Lower lobe of right lung (tissue), 2 donors: ENCODE data around the gene TGFBI. TPM values are rescaled to one million over a fixed set of nuclear protein-coding genes. Genes with fewer than 3 reads are reported as not detected.
A peak's percentile ranks its signal among the peaks of the same experiment; 100 is the strongest.

Source experiments
- ATAC-seq, 2 donors: fragments of 200-7000 bp; cut with Tn5 transposase; one replicate each; pipeline ENCODE4 v1.9.1; 2020 to 2022; ENCODE audit warnings: mild to moderate bottlenecking in 2 of 2, moderate library complexity in 2 of 2
- DNase-seq: peaks from one replicate; pipeline ENCODE4 v3.0.0-alpha.2; 2020
- H3K27ac ChIP-seq: fragments of 200-600 bp; one replicate; pipeline ENCODE4 v1.8.0; 2022
- H3K27me3 ChIP-seq: fragments of 200-600 bp; one replicate; pipeline ENCODE4 v1.8.0; 2022; ENCODE audit warnings: low read depth
- H3K36me3 ChIP-seq: fragments of 200-600 bp; one replicate; pipeline ENCODE4 v1.8.0; 2022; ENCODE audit warnings: mild to moderate bottlenecking
- H3K4me1 ChIP-seq: fragments of 200-600 bp; one replicate; pipeline ENCODE4 v1.8.0; 2022
- H3K4me3 ChIP-seq: fragments of 200-600 bp; one replicate; pipeline ENCODE4 v1.8.0; 2022; ENCODE audit warnings: mild to moderate bottlenecking
- H3K9me3 ChIP-seq: fragments of 200-600 bp; one replicate; pipeline ENCODE4 v1.8.0; 2022
- CTCF ChIP-seq: fragments of 200-600 bp; IDR thresholded peaks from one replicate; pipeline ENCODE4 v1.8.0; 2022; ENCODE audit warnings: antibody characterized with exemption, mild to moderate bottlenecking
- intact Hi-C: fragments of 100-400 bp; cut with DNase I; formaldehyde crosslinking; loops from one replicate; pipeline ENCODE4 v1.11.0; 2022
- total RNA-seq: library from RNA; stranded (reverse); fragmentation: NEBNext Ultra II Directional; extraction: Animal tissue kit (Norgen Biotek cat#: 25700); gene quantifications from one replicate; pipeline ENCODE4 v1.2.1, GENCODE V29; 2021
- donor health status: DM: no; HTN: yes; CAD: no; lungs with severe emphysema.

Gene TGFBI
- total RNA-seq, 1 donor from 2014 or later, result 140 TPM

DNA sequence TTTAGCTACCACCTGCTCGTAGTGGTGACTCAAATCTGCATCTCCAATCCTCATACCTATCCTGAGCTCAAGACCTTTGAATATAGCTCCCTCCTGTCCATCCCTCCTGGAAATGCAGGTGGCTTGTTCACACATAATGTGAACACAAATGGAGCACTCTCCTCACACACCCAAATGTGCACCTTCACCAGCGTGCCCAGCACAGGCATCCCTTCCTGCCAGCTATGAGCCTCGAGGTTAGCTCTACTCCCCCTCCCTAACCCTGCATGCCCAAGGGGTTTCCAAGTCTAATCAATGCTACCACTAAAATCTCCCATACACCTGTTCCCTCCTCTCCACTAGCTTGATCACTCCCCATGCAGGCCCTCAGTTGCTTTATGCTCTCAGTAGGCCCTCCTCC, 2.2 kb upstream of the TGFBI start:
- H3K36me3 ChIP-seq, result no peaks in the 10 kb centered on the region
- DNase-seq, result no peak
- peaks cover 40% of the 10 kb centered on the region for H3K4me1 ChIP-seq
- H3K4me3 ChIP-seq, result no peak overlapping the region
- intact Hi-C loops, result no loop called here
- no peak overlapping the region for H3K27ac ChIP-seq
- no peak for TF ChIP-seq CTCF
- H3K27me3 ChIP-seq, result peaks cover 12% of the 10 kb centered on the region
- ATAC-seq, result no peak
- H3K9me3 ChIP-seq, result no peaks in the 10 kb centered on the region

DNA sequence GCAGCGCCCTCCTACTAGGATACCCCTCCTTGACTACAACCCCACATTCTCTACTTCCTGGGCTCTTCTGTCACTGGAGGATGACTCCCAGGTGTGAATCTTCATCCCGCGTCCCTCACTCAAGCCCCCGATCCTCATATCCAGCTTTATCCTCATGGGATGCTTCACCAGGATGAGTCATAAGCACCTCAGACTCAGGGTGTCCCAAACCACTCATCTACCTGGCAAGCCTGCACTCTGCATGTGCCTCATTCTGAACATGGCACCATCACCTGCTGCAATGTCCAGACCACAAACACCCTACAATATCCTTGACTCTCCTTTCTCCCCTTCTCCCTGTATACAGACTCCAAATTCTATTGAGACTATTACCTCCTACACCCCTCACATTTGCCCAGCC, 1.5 kb upstream of the TGFBI start:
- DNase-seq, result no peak
- intact Hi-C loops, result no loop called here
- Histone ChIP-seq H3K4me3 (no peak overlapping the region), H3K36me3 (no peaks in the 10 kb centered on the region), H3K4me1 (peaks cover 47% of the 10 kb centered on the region), H3K27me3 (peaks cover 12% of the 10 kb centered on the region), H3K27ac (no peak overlapping the region), H3K9me3 (no peaks in the 10 kb centered on the region)
- ATAC-seq, result no peak
- TF ChIP-seq CTCF, result no peak

DNA sequence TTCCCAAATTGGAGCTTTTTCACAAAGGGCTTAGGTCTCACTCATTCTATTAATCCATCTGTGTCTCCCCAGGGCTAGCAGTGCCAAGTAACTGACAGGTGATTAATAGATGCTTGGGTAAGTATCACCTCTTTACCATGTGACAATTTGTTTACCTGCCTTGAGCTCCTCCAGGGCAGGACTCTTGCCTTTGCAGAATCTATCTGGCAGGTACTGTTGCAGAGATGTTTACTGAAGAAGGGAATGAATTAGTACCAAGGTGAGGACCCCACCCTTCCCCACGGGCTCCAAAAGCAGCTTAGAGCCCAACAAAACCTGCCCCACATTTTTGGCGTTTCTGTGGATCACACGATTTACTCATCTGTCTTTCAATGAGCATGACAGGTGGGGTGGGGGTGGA, 698 bp upstream of the TGFBI start:
- no peak for DNase-seq
- no peak for ATAC-seq
- Histone ChIP-seq H3K27me3 (peaks cover 12% of the 10 kb centered on the region), H3K9me3 (no peaks in the 10 kb centered on the region), H3K4me1 (peaks cover 52% of the 10 kb centered on the region), H3K36me3 (no peaks in the 10 kb centered on the region), H3K4me3 (no peak overlapping the region), H3K27ac (no peak overlapping the region)
- TF ChIP-seq CTCF, result no peak
- intact Hi-C loops, result no loop called here

- TF ChIP-seq CTCF, result no peak
- H3K27me3 ChIP-seq, result peaks cover 12% of the 10 kb centered on the region
These were observed 1.5 kb downstream of the TGFBI start for GRCh38 chr5:136030252-136030651.

GRCh38 chr5:136030956-136031611, 2.3 kb downstream of the TGFBI start:
- ATAC-seq (no peak), DNase-seq (no peak)
- H3K4me3 ChIP-seq, result no peak overlapping the region
- no peak for TF ChIP-seq CTCF
- H3K9me3 ChIP-seq, result no peaks in the 10 kb centered on the region
- H3K36me3 ChIP-seq, result peaks cover 5% of the 10 kb centered on the region
- H3K27me3 ChIP-seq, result peaks cover 12% of the 10 kb centered on the region
- H3K27ac ChIP-seq, result no peak overlapping the region
- peaks cover 50% of the 10 kb centered on the region for H3K4me1 ChIP-seq
- intact Hi-C loops, result no loop called here

More at GRCh38 chr5:136030252-136030651, 1.5 kb downstream of the TGFBI start:
- ATAC-seq (no peak), DNase-seq (no peak)
- H3K36me3 ChIP-seq, result peaks cover 5% of the 10 kb centered on the region
- H3K4me1 ChIP-seq, result peaks cover 45% of the 10 kb centered on the region
- no peaks in the 10 kb centered on the region for H3K9me3 ChIP-seq
- intact Hi-C loops, result no loop called here
- peak overlapping the region; percentile 64 for H3K4me3 ChIP-seq
- H3K27ac ChIP-seq, result no peak overlapping the region
